Measurements from ENCODE around the gene ZCWPW2.

Gene ZCWPW2

DNA sequence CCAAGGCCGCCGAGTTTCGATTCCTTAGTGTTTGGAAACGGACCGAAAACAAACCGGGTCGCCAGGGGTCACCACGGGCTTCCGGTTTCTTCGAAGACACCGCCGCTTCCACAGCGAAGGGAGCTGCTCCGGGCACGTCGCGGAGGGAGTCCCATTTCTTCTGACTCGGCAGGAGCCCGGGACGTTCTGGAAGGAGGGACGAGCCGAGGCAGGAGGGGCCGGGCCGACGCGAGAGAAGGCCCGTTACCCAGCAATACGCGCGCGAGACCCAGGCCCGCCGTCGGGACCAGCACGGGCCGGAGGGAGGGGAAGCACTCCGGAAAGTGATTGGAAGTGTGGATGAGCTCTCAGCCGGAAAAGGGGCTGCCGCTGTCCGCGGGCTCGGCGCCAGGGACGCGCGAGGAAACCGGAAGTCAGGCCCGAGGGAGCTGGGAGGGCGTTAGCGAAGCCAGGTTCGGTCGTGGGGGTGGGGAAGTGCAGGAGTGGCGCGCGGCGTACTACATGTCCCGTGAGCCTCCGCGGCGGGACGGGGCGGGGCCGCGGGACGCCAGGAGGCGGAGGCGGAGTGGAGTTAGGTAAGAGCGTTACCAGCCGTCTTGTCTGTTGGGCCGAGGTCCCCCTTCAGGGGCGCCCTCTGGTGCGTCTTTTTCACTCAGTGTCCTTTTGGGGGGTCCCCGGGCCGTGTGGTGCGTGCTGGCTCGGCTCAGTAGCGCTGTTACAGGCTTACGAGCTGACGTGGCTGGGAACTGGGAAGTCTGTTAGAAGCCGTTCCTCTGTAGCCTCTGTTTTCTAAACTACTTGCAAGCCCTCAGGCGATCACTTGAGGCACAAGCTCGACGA, at the start of gene ZCWPW2, which contains the start of gene AZI2:
ZCWPW2 (plus strand) TSS at position 93 of the 840 bp plus-strand sequence. CDS start 64,348 bp downstream, outside the sequence.
AZI2 (minus strand) TSS at position 196 of the 840 bp plus-strand sequence. CDS start 8,207 bp downstream, outside the sequence.
- DNase-seq: peak; percentile 98

DNA sequence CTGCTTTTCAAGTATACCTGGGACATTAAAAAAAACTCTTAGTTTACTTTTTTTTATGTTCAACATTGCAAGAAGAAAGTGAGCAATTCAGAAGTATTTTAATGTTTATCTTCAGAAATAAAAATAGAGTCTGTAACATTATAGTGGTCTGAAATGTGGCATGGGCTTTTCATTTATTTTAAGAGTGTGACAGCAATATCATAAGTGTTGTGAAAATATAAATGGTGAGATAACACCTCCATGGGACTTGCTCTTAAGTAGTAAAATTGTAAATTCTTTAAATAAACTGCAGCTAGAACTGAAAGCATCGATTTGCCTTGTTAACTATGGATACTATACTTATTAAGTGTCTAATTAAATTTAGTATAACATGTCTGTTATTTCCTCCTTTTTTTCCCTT, 48.8 kb upstream of the ZCWPW2 start:
- no peak for DNase-seq

GRCh38 chr3:28300345-28300962, 48.1 kb upstream of the ZCWPW2 start:
- DNase-seq: no peak

DNA sequence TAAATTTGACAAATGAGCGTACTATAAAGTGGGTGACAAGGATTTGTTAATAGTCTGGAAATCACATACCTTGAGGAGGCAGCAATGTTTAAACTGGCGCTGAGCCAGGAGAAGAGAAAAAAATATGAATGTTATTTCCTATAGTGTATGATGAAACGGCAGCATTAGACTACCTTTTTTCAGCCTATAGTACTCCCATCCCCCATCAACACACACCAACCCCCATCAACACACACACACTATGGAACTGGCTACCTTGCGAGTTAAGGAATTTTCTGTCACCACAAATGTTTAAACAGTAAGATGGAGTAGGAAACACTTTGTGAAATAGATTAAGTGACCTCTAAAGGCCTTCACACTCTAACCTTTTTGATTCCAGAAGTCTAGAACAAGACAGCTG, 46.8 kb upstream of the ZCWPW2 start:
- DNase-seq: no peak

- no peak for DNase-seq
Measured at GRCh38 chr3:28308196-28308595, 40.3 kb upstream of the ZCWPW2 start.

DNA sequence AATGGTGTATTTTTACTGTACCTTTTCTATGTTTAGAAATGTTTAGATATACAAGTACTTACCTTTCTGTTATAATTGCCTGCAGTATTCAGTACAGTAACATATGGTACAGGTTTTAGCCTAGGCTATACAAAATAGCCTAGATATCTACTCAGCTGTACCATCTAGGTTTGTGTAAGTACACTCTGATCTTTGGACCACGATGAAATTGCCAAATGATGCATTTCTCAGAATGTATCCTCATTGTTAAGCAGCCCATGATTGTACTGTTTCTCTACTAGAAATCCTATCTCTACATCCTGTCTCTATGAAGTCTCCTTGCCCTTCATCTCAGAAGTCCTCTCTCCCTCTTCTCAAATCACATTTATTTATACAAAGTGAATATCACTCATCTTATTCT, 32.8 kb upstream of the ZCWPW2 start:
- no peak for DNase-seq

GRCh38 chr3:28316226-28316625, 32.3 kb upstream of the ZCWPW2 start:
- no peak for DNase-seq

DNA sequence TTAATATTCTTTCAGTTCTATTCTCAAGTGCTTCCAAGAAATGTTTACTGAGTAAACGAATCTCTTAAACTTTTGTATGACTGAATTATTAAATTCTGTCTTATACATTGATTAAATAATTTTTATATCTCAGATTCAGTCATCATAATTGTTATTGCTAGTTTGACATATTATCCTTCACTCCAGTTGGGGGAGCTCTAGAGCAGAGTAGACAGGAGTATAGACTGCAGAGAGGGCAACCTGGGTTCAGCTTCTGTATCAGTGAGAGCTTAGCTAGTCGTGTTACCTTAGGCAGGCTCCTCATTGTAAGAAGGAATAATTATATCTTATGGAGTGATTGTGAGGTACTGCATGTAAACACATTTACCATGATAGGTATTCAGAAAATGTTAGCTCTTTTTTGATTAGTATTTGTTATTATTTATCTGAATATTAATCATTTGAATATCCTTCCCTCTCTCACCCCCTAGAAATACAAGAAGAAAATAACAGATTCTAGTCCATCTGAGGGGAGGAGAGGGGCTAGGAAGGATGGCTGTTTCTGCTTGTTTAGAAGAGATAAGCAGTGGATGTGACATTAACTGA, 31.0 kb upstream of the ZCWPW2 start:
- DNase-seq: no peak

DNA sequence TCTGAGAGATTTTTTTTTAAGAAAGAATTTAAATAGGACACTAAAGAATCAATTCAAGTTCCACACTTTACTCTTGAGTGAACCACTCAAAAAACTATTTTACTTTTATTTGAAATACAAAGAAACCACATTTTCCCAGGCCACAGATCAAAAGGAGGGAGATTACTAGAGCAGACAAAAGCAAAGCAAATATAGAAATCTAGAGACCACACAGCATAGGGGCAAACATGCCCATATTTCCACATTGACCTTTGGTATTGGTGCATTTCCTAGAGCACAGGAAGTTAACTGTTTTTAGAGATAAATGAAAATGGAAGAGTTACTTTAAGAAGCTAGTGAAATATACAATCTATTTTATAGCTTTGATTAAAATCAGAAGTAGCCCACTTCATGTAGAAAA, 27.5 kb upstream of the ZCWPW2 start:
- no peak for DNase-seq

DNA sequence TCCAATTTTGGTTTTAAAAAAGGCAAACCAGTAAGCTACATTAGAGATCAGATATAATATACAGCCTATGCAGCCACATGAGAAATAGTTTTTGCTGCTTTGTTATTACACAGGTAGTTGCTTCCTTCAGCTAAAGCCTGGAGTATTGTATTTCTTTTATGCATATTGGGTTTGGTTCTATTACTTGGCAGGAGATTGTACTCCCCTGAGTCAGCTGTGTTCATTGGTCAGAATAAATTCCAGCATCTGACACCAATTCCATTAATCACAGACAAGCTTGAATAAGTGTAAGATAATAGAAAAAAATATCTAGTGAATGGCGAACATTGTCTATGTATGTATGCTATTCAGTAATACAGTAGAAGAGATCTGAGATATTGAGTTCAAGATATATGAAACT, 26.1 kb upstream of the ZCWPW2 start:
- DNase-seq: no peak

DNA sequence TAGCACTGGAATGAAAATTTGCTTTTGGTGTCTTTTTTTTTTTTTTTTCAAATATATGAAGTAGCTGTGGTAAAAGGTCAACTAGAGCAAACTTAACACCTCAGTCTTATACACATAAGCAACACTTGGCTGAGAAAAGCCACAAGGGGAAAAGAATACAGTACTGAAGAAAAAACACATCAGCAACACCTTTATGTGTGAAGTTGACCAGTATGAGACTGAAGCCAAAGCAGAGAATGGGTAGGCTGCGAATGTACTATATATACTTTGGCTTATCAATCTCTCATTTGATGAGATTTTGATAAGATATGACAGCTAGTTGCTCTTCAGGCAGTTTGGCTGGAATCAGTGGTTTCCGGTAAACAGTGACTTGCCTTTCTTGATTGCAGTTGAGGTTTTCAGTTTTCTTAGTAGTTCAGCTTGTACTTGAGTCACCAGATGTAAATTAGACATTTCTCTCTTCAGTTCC, 22.0 kb upstream of the ZCWPW2 start:
- no peak for DNase-seq

- DNase-seq: no peak
Measured at GRCh38 chr3:28328188-28329151, 20.1 kb upstream of the ZCWPW2 start.

DNA sequence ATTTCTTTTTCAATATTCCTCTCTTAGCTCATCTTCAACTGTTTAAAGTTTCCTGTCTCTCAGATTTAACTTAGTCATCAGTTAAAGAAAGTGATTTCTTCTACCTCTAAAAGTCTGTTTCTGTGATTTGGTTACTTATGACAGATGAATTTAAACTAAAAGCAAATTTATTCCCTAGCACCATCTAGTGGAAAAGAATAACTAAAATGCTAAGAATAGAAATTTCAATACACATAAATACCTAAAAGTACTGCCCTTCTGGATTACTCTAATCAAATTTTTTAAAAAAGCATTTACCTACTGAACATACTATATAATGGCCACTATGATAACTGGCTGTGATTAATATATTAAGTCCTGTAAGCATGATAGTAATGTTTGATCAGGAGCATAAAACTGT, 14.0 kb upstream of the ZCWPW2 start:
- no peak for DNase-seq

- DNase-seq: no peak
Measured at GRCh38 chr3:28335246-28335645, 13.3 kb upstream of the ZCWPW2 start.

DNA sequence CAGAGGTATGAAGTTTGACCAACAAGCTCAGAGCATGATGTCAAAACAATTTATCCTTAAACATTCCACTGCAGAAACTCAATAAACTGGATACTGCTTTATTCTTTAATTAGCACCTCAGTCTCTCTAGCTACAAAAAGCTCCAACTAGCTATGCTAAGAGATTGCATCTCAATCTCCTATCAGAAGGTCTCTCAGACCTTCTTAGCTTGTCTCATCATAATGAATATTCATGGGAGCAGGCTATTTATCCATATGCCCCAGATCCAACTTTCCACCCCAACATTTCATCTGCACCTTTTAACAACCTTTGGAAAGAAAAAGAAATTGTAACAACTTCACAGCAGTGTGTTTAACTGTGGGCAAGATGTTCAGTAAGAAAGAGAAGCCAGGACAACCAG, 11.3 kb upstream of the ZCWPW2 start:
- DNase-seq: no peak

DNA sequence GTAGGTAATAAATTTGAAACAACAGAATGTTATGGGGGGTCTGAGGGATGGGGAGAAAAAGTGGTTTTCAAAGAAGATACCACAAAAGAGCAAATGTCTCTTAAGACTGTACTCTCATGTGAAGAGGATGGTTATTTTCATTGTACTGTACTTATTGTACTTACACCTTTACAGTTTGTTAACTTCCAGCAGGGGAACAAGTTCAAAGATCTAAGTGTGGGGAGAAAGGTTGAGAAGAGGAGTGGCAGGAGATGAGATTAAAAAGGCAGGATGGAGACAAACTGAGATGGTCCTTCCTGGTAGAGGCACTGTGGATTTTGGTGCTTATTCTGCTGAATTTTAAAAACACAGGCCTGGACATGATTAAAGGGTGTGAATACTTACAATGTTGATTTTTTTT, 5.4 kb upstream of the ZCWPW2 start:
- DNase-seq: no peak

DNA sequence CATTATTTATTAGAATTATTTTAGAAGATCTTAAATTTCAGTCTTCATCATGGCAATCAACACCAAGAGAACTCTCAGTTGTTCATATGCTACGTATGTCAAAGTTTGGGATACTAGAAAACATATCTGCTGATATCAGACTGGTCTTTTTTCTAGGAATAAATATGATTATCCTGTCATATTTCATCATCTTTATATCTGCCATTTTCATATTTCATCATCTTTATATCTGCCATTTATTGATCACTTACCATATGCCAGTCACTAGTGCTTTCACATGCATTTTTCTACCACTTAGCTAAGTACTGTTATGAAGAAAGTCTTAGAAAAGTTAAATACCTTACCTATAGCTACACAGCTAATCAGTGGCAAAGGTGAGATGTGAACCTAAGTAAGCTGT, 2.8 kb upstream of the ZCWPW2 start:
- DNase-seq: no peak

- DNase-seq: no peak
Measured at GRCh38 chr3:28347374-28348264, 902 bp upstream of the ZCWPW2 start.

- no peak for DNase-seq
Measured at GRCh38 chr3:28348265-28348628, 274 bp upstream of the ZCWPW2 start.

DNA sequence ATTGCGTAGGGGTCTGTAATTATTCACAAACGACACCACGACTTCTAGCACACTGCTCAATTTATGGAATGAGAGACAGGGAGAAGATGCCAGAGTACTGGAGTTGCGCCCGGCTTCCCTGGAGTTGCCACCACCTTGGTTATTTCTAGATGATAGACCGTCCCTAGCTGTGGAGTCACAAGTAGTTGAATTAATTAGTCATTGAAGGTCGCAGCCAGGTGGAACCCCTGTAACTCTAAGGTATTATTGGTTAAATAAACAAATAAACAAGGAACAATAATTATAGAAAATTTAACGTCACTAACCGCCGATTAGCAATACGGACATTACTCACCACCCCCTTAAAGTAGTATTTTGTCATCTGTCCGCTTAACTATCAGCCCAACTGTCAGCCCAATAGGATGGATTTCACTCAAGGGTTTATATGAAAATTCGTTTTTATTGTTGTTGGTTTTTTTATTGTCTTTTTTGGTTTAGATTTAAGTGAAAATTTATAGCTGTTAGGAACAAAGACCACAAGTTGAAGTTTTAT, 1.0 kb downstream of the ZCWPW2 start:
- DNase-seq: no peak

DNA sequence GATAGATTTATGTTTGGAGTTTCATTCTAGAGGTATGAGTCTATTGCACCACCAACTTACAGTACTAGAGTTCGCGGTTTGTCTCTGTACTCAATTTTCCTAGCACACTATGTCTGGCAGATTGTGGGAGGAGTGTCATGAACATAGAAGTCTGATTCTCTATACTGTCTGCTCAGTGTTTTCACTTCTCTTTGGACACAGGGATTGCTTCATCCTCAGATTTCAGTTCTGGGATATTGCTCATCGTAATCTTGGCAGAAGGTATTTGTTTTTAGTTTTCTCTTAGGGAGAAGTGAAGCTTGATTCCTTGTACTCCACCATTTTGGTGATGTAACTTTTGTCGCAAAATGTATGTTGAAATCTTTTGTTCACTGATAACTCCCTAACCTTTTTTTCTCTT, 27.9 kb downstream of the ZCWPW2 start:
- DNase-seq: no peak

Data from right forelimb (tissue), 1 donor.